Measurements from ENCODE around the gene TRPM1. TPM values are rescaled to one million over a fixed set of nuclear protein-coding genes. Genes with fewer than 3 reads are reported as not detected.

The TRPM1 gene
- total RNA-seq, 1 donor from 2014 or later: not detected

DNA sequence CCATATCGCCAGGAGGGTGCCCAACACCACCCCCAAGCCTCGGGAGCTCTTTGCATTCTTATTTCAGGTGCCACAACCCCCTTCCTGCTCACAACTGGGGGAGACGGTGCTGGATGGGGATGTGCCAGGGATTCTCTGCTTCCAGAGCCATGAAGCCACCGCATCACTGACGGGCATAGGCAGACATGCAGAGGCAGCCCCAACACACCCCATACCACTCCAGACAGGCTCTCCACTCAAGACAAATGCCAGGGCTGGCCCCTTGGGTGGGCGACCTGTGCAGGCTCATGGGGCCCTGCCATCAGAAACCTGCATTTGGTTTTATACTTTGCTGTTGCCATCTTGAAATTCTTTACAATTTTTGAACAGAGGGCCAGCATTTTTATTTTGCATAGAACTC lies 27.0 kb upstream of the TRPM1 start:
- intact Hi-C loops (cut with DNase I): no loop called here
- no peak for DNase-seq (ENCODE audit: low spot score)
- no peak for ATAC-seq

DNA sequence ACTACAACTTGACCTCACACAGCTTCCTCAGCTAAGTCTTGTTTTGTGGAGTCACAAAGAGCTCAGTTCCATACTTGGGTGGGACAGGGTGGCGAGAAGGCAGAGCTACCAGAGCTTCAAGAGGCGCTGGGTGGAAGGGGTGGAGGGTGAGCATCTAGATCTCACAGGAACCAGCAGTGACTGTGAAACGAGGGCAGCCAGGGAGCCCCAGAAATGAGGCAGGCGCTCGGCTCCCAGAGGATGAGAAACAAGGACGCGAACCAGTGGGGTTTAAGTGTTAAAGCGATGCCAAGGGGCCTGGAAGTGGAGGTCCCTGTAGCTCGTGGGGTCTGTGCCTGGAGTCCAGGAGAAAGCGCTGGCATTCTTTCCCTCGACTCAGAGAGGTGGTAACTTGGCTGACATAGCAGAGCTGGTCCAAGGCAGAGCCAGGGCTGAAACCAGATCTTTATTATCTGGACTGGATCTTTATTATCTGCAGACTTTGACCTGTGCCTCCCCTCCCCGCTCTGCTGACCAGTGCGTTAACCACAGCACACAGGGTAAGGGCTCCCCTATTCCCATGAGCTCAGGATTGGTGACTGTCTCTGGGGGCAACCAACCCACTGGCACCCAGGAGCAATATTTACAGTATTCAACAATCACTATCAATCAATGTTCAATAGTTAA lies 26.2 kb upstream of the TRPM1 start:
- DNase-seq (ENCODE audit: low spot score) (no peak), ATAC-seq (no peak)
- intact Hi-C loops (cut with DNase I): no loop called here

DNA sequence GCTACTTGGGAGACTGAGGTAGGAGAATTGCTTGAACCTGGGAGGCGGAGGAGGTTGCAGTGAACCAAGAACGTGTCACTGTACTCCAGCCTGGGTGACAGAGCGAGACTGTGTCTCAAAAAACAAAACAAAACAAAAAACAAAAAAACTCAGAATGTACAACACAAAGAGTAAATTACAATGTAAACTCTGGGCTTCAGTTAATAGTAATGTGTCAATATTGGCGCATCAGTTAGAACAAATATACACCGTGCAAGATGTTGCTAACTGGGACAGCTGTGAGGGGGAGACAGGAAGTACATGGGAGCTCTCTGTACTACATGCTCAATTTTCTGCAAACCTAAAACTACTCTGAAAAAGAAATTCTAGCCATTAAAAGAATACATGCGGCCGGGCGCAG lies 23.5 kb upstream of the TRPM1 start:
- intact Hi-C loops (cut with DNase I): no loop called here
- no peak for ATAC-seq
- DNase-seq (ENCODE audit: low spot score): no peak

DNA sequence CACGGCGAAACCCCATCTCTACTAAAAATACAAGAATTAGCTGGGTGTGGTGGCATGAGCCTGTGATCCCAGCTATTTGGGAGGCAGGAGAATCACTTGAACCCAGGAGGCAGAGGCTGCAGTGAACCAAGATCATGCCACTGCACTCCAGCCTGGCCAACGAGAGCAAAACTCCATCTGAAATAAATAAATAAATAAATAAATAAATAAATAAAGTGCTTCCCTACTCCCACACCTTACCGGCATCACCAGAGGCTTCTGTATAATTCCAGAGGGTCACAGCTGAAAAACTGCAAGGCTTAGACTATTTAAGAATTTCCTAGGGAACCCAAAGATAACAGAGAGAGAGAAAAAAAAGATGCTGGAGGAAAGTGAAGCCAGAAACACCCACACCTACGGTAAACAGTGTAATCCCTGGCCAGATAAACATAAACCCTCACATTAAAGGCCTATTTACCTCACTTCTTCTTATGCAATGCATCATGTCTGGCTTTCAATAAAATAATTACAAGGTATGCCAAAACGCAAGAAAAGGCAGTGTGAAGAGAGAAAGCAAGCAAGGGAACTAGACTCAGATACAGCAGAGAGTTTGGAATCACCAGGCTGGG lies 15.0 kb upstream of the TRPM1 start:
- ATAC-seq: no peak
- intact Hi-C loops (cut with DNase I): no loop called here
- DNase-seq (ENCODE audit: low spot score): no peak

DNA sequence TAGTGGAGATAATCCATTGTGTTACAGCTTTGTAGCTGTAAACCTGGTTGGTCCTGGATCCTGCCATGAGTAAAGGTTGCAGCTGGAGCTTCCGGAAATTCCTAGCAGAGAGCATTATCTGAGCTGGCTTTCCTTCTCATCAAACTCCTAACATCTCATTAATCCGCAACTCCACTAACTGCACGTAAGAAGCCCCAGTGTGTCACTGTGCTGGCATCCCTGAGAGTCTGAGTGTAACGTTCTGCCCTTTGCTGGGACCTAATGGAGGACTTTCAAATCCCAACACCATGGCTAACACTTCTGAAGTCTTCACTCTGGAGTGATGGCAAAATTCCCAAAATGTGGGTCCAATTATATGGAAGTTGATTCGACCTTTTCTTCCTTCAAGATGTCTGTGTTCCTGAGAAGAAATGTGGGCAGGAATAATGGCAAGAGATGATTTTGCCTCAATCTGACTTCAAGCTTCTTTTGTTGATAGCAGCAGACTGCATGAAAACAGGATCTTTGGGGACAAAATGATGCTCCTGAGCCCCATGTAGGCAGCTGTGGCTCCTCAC lies 9.6 kb upstream of the TRPM1 start:
- intact Hi-C loops (cut with DNase I): no loop called here
- no peak for ATAC-seq
- no peak for DNase-seq (ENCODE audit: low spot score)

DNA sequence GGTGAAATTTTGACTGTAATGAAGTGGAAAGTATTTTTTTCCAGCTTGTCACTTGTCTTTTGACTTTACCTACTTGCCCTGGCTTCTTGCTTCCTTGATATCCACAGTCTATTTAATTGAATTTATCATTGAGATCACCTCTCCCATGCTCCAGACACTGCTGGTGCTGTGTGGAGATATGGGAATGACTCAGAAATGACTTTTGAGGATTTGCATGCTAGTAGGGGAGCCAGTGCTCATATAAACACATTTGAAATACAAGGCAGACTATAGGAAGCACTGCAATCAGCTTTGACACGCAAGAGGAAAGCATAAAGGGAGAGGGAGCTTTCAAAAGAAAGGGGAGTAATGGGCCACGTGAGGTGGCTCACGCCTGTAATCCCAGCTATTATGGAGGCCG lies 7.3 kb upstream of the TRPM1 start:
- DNase-seq (ENCODE audit: low spot score) (no peak), ATAC-seq (no peak)
- intact Hi-C loops (cut with DNase I): no loop called here

DNA sequence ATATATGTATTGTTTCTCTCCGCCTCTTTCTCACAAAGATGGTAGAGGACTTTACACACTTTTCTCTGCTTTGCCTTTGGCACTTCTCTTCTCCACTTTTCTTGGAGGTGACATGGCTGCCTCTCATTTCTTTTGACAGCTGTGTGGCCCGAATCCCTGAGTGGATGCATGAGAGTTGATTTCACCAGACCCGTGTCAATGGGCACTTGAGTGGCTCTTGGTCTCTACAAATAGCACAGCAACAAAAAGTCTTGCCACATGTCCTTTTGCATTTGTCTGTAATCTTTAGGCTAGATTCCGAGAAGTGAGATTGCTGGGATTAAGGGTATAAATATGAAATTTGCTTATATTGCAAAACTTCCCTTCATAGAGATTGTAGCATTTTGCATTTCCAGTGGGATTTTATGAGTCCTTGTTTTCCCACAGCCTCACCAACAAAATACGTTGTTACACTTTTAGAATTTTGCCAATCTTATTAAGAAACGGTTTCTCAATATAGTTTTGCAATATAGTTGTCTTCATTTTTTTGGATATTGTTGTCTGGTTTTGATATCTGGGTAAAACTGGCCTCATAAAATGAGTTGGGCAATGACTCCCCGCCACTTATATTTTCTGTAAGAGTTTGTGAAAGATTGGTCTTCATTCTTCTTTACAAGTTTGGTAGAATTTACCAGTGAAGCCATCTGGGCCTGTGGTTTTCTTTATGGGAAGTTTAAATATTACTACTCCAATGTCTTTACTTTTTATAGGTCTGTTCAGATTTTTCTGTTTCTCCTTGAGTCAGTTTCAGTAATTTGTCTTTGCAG lies 5.2 kb upstream of the TRPM1 start:
- intact Hi-C loops (cut with DNase I): no loop called here
- ATAC-seq (no peak), DNase-seq (ENCODE audit: low spot score) (no peak)

DNA sequence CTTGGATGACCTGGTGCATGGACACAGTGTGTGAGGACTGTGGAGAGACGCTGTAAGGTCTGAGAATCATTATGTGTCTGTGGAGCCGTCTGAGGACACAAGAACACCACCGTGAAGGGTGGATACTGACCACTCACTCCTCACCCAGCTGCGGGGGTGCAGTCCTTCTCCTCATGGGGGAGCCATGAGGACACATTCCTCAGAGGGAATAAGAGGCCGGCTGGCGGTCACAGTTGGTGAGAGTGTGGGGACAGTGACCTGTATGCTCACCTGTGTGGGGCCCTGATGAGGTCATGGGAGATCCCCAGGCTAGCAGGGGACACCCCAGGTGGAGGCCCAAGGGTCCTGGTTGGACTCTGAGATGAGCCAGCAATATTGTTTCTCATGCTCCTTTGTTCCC lies 2.5 kb upstream of the TRPM1 start:
- intact Hi-C loops (cut with DNase I): no loop called here
- no peak for DNase-seq (ENCODE audit: low spot score)
- no peak for ATAC-seq

DNA sequence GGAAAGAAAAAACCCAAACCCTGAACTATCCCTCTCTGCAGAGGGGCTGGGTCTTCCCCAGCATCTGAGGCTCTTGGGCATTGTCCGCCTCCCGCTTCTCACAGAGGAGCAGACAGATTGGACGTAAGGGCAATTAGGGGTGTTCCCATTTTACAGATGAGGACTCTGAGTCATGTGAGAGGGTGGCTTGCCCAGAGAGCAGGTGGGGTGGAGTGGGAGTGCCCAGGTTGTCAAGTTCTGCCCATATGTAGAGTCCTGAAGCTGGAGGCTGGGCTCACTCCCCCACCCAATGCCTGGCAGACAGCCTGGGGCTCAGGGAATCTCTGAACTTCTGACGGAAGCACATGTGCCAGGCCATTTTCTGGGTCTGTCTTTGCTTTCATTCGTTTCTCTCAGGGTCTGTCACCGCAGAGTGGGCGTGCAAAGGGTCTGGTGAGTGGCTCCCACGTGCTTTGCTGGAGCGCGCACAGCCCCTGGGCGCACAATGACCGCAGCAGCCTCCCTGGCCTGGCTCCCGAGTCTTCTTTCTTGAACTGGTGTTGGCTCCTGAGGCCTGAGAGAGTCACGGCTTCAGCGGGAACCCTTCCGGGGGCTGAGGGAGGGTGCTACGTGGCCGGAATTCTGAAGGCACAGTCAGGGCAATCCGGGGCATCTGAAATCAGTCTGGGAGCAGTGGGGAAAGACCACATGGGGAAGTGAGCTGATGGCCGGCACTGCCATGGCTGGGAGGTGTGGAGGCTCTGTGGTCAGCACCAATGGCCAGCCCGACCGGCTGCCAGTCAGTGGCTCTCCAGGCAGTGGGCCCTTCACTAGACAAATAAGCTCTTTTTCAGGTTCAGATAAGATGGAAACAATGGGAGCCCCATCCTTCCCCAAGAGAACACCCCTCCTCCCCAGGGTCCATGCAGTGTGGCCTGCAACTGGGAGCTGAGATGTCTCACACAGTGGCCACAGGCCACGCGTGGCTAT lies 1.1 kb upstream of the TRPM1 start:
- no peak for ATAC-seq

DNA sequence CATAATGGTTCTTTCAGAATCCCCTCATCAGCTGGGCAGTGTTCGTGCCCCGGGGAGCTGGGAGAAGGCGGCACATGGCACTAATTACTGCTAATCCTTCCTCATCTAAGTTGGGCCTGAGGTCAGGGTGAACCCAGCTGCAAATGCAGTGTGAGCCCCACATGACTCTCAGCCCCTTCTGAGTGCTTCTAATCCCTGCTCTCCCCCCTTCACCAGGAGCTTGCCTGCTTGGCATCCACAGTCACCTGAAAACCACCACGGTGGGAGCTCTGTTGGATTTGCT lies 455 bp upstream of the TRPM1 start:
- intact Hi-C loops (cut with DNase I): no loop called here

More for the DNA sequence above, 1.1 kb upstream of the TRPM1 start:
- no peak for DNase-seq (ENCODE audit: low spot score)
- intact Hi-C loops (cut with DNase I): no loop called here

DNA sequence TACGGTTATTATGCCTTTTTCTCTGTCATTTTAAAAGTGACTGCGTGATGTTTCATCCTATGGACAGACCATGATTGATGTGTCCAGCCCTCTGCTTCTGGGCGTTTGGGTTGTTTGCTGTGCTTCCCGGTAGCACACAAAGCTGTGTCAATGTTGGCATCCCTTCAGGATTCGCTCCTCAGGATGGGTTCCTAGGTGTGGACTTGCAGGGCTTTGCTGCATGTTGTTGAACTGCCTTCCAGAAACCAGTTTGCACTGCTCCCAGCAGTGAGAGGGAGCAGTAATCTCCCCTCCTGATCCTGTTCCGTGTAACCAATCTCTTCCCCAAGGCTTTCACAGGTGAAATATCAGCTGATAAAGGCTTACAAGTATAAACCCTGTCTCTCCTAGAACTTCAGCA lies 787 bp downstream of the TRPM1 start:
- ATAC-seq (no peak), DNase-seq (ENCODE audit: low spot score) (no peak)
- intact Hi-C loops (cut with DNase I): no loop called here

More for the DNA sequence above, 455 bp upstream of the TRPM1 start:
- DNase-seq (ENCODE audit: low spot score): no peak
- no peak for ATAC-seq

DNA sequence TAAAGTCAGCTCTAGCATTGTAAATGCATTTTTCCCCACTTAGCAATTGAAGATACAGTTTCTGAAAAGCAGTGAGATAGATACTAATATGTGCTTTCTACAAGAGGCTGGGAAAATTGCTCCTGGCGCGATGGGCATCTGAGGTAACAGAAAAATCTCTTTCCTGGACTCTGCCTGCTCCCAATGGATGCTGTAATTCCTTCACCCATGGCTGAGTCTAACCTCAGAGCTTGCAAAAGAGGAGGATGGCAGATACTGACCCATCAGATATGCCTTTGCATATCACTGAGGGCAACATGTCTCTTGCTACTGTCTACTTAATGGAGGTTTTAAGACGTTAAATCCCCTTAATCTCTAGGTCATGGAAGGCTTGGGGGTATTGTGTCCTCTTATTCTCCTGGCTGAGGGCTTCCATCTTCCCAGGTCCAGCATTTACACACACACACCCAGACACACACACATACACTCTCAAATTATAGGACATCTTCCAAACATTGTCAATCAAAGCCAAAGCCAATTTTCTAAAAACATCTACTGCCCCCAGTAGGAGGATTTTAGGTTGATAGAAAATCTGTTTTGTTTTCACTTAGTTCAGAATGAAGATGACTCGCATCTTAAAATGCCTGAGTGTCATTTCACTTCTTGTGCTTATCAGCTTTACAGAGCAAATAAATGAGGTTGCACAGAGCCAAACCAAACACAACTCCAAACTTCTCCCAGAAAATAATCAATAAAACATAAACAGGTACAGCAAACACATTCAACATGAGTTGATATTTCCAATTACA lies 2.4 kb downstream of the TRPM1 start:
- ATAC-seq (no peak), DNase-seq (ENCODE audit: low spot score) (no peak)
- intact Hi-C loops (cut with DNase I): no loop called here

DNA sequence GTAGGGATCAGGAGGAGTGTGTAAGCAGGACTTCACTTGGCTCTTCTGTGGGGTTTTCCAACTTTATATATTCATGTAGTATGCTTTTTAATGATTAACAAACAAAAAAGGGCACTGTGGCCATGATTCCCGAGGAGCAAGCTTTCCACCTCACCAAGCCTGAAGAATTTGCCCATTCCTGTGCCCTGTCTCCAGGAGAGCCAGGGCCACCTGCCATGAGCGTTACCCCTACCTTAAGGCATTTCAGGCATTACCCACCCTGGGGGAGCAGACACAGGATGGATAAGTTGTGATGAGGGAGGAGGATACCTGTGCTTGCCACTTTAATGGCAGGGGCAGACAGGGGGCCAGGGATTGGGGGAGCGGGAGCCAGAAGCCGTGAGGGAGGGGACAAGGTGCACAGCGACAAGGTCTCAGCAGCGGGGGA lies 3.0 kb downstream of the TRPM1 start:
- no peak for DNase-seq (ENCODE audit: low spot score)
- no peak for ATAC-seq
- intact Hi-C loops (cut with DNase I): no loop called here

DNA sequence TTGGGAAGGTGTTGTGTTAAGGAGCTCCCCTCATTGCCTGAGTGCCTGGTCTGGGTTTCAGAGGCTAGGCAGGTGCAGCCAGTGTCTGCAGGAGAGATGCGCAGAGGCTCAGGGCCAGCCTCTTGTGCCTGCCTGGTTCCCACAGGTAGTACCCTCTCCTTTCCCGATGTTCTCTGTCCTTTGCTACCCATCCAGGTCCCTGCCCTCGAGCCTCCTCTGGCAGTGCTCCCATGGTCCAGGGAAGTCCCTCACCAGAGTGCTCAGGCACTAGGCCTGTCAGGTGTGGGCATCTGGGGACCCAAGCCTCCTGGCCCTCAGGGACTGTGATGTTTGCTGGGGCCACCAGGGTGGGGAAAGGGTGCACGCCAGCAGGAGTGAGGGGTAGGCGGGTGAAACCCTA lies 5.0 kb downstream of the TRPM1 start:
- intact Hi-C loops (cut with DNase I): no loop called here
- DNase-seq (ENCODE audit: low spot score) (no peak), ATAC-seq (no peak)

DNA sequence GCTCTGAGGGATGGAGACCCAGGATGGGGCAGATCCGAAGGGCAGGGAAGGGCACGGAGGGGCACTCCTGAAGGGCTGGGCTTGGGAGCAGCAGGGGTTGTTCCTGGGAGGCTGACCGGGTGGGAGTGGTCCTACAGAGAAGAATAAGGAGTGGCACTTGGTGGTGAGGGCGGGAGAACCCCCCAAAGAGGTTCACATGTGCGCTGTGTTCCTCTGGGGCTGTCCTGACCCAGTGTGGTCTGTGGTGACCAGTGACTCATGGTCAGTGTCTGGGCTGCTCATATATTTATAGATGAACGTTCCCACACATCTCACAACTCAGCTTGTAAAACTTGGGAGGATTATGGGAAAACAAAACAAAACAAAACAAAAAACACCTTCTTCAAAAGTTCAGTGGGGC lies 10.0 kb downstream of the TRPM1 start:
- no peak for DNase-seq (ENCODE audit: low spot score)
- no peak for ATAC-seq
- intact Hi-C loops (cut with DNase I): no loop called here

DNA sequence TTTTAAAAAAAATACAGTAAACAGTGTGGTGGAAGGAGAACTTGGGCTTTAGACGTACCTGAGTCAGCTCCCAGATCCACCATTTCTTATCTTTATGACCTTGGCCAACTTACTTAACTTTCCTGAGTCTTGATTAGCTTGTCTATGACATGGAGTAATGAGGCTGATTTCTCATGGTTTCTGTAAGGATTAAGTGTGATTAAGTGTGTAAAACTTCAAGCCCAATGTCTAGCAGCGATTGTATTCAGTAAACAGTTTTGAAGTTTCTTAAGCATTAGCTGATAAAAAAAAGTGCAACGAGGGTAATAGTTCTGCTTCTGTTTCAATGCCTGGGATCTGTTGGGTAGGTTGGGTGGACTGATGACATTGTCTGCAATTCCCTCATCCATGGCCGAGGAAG lies 10.8 kb downstream of the TRPM1 start:
- DNase-seq (ENCODE audit: low spot score) (no peak), ATAC-seq (no peak)
- intact Hi-C loops (cut with DNase I): no loop called here

DNA sequence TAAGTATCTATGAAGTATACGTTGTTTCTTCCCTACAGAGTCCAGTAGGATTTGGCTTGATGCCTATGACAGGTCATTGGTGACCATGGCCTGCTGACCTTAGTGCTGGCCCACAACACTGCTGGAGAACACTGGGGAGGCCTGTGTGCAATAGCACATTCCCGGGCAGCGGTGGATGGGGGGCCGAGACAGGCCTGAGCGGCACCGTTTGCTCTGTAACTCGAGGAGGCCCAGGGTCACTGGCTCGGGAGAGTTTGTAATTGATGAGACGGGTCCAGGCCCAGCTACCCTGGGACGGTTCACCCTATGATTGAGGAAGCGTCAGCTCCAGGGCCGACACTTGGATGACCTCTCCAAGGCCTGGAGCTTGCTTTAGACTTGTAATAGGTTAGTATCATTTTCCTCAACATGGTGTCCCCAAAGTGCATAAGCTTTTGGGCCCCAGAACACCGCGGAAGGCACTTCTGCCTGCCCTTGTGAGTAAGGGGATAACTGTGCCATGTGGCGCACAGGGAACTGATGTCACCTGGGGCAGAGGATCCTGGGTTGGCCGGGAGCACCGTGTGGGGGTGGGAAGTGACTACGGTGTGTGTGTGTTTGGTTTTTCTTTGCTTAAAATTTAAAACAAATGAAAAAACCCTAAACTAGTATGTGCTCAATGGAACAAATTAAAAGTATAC lies 12.0 kb downstream of the TRPM1 start:
- no peak for DNase-seq (ENCODE audit: low spot score)
- ATAC-seq: peak; percentile 36

More for the DNA sequence above, 12.0 kb downstream of the TRPM1 start:
- intact Hi-C loops (cut with DNase I): no loop called here

Measured in sciatic nerve (tissue), 2 donors.